Epithelial cell of proximal tubule (primary cell): ENCODE data around the gene ECM1. TPM values are rescaled to one million over a fixed set of nuclear protein-coding genes. Genes with fewer than 3 reads are reported as not detected.

ENCODE experiments used
- DNase-seq: peaks from one replicate; pipeline ENCODE4 v3.0.0-alpha.2; 2011; ENCODE audit warnings: low read depth
- H3K4me3 ChIP-seq: 2 replicates; pipeline ENCODE4 v1.5.1; 2011; ENCODE audit warnings: low read depth, mild to moderate bottlenecking, low read length
- CTCF ChIP-seq: conservative IDR thresholded peaks from 2 replicates; pipeline ENCODE4 v1.5.1; 2012; ENCODE audit warnings: low read depth, mild to moderate bottlenecking, low read length
- total RNA-seq: library from RNA; depleted of rRNA; stranded (reverse); fragments of >200 nt; gene quantifications from 2 replicates; pipeline ENCODE4 v1.2.3, GENCODE V29; 2015

ECM1 gene
- total RNA-seq, 1 donor from 2014 or later = 13.1 TPM

- DNase-seq = no peak
- H3K4me3 ChIP-seq = no peak overlapping the region
- no peak for TF ChIP-seq CTCF
These were observed 22.7 kb downstream of the ECM1 start for GRCh38 chr1:150530491-150531159.

GRCh38 chr1:150532860-150533259 is 25.0 kb downstream of the ECM1 start:
- TF ChIP-seq CTCF = no peak
- no peak overlapping the region for H3K4me3 ChIP-seq
- no peak for DNase-seq

GRCh38 chr1:150534002-150534401 is 26.1 kb downstream of the ECM1 start:
- no peak for TF ChIP-seq CTCF
- no peak for DNase-seq
- H3K4me3 ChIP-seq = no peak overlapping the region

- H3K4me3 ChIP-seq = no peak overlapping the region
- no peak for DNase-seq
- no peak for TF ChIP-seq CTCF
These were observed 27.8 kb downstream of the ECM1 start for GRCh38 chr1:150535511-150536287.

GRCh38 chr1:150536836-150537731 is 29.2 kb downstream of the ECM1 start:
- H3K4me3 ChIP-seq = no peak overlapping the region
- no peak for TF ChIP-seq CTCF
- DNase-seq = no peak

- DNase-seq = no peak
- peak; percentile 25 for TF ChIP-seq CTCF
- H3K4me3 ChIP-seq = no peak overlapping the region
These were observed 30.1 kb downstream of the ECM1 start for GRCh38 chr1:150537732-150538684.
